ENCODE data around the gene TPRG1.

DNA sequence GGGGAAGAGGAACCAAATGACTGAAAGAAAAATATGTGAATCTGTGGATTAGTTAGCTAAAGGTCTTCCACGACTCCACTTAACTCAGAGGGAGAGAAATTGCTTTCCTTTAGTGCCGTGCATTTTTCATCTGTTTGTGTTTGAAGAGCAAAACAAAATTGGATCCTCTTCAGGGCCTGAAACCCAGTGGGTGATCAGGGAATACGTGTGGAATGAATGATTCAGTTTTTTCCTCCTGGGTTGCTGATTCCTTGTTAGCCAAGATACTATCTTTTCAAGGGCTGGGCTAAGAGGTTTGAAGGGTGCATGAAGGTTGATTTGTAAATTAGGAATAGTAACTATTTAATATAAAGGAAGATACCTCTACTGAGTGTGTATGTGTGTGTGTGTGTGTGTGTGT, 61.0 kb downstream of the TPRG1 start:
- no peak for TF ChIP-seq RXRA (IDR thresholded peaks at IDR 0.05; ENCODE audit: insufficient read depth, low read depth, low read length)
- TF ChIP-seq MAFK (IDR thresholded peaks at IDR 0.05; ENCODE audit: low read depth, low read length), result no peak
- no peak for TF ChIP-seq POLR2AphosphoS5 (IDR thresholded peaks at IDR 0.05; ENCODE audit: low read depth, low read length)
- TF ChIP-seq, protein P1, sequence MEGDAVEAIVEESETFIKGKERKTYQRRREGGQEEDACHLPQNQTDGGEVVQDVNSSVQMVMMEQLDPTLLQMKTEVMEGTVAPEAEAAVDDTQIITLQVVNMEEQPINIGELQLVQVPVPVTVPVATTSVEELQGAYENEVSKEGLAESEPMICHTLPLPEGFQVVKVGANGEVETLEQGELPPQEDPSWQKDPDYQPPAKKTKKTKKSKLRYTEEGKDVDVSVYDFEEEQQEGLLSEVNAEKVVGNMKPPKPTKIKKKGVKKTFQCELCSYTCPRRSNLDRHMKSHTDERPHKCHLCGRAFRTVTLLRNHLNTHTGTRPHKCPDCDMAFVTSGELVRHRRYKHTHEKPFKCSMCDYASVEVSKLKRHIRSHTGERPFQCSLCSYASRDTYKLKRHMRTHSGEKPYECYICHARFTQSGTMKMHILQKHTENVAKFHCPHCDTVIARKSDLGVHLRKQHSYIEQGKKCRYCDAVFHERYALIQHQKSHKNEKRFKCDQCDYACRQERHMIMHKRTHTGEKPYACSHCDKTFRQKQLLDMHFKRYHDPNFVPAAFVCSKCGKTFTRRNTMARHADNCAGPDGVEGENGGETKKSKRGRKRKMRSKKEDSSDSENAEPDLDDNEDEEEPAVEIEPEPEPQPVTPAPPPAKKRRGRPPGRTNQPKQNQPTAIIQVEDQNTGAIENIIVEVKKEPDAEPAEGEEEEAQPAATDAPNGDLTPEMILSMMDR (IDR thresholded peaks at IDR 0.05; ENCODE audit: control extremely low read depth in 1 of 3, insufficient read depth in 1 of 3, low read depth in 1 of 3, low read length in 3 of 3), result no peak
- no peak for TF ChIP-seq YY1 (IDR thresholded peaks at IDR 0.05; ENCODE audit: low read depth, low read length)
- no peak for TF ChIP-seq RAD21 (IDR thresholded peaks at IDR 0.05 in 1 of 2, conservative IDR thresholded peaks at IDR 0.05 in 1 of 2; ENCODE audit: low read depth in 2 of 2, low read length in 2 of 2)
- TF ChIP-seq POLR2A (IDR thresholded peaks at IDR 0.05; ENCODE audit: control extremely low read depth in 1 of 2, low read depth in 2 of 2, low read length in 2 of 2), result no peak
- TF ChIP-seq CREB1 (IDR thresholded peaks at IDR 0.05), result no peak
- no peak for TF ChIP-seq SP2 (IDR thresholded peaks at IDR 0.05; ENCODE audit: low read length)
- TF ChIP-seq EZH2 (IDR thresholded peaks at IDR 0.05; ENCODE audit: low read depth, low read length, severe bottlenecking), result no peak

Data from H1 (cell line).